Urinary bladder (tissue), 4 donors: ENCODE results near the gene NAT14. TPM values are rescaled to one million over a fixed set of nuclear protein-coding genes. Genes with fewer than 3 reads are reported as not detected.

ENCODE experiments used
- DNase-seq: peaks from one replicate; pipeline ENCODE4 v3.0.0-alpha.2; 2015; ENCODE audit errors: extremely low spot score
- H3K27ac ChIP-seq: one replicate; pipeline ENCODE4 v1.5.1; 2013; ENCODE audit warnings: low read depth, mild to moderate bottlenecking, moderate library complexity
- H3K36me3 ChIP-seq: one replicate; pipeline ENCODE4 v1.6.1; 2013; ENCODE audit warnings: mild to moderate bottlenecking, moderate library complexity; ENCODE audit not compliant: insufficient read depth
- H3K4me1 ChIP-seq: one replicate; pipeline ENCODE4 v1.6.1; 2013; ENCODE audit warnings: mild to moderate bottlenecking, moderate library complexity; ENCODE audit not compliant: insufficient read depth
- H3K4me3 ChIP-seq: one replicate; pipeline ENCODE4 v1.5.1; 2013; ENCODE audit warnings: low read depth, low read length
- WGBS: extraction: QIAGEN DNeasy Blood & Tissue Kit; methylation state at CpG from one replicate; pipeline ENCODE4 v1.1.7; 2013; 5-methylcytosine and 5-hydroxymethylcytosine counted together
- polyA plus RNA-seq: library from polyadenylated mRNA; stranded (reverse); fragments of 200-250 nt; gene quantifications from one replicate; pipeline ENCODE4 v1.2.3, GENCODE V29; 2013
- total RNA-seq: library from RNA; depleted of rRNA; stranded (reverse); fragments of >200 nt; gene quantifications from one replicate; pipeline ENCODE4 v1.2.3, GENCODE V29; 2014
- donor health status: healthy with polysubstance abuse.
- donor health status: healthy.

The NAT14 gene
- total and polyA plus RNA-seq, 2 donors = 7.1 to 27.0 TPM

DNA sequence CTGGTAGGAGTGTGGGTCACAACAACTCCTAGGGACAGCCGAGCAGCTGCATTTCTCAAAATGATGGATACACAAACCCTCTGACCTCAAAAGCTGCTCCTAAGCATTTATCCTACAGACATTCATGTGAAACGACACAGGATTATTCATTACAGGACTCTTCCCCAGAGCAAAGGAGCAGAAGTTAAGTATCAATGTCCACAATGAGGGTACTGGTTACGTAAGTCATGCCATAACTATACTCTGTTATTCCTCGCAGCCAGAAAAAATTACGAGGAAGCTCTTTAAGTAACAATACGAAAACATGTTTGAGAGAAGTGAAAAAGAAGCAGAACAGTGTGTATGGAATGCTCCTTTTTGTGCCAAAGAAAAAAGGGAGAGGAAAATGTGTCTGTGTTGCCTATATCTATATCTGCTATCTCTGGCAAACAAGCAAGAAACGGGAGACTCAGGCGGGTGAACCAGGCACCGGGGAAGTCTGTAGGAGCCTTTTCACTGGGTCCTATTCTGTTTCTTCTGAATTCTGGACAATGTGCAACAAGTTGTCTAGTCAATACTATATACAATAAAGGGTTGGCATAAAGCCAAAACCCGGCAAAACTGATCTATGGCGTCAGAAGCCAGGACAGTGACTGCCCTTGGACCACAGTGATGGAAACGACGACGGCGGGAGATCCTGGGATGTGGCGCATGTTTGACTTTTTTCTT, 24.9 kb upstream of the NAT14 start:
- H3K4me3 ChIP-seq = peak overlapping the region; percentile 17
- DNase-seq = no peak
- H3K27ac ChIP-seq = peak overlapping the region; percentile 30
- no peaks in the 10 kb centered on the region for H3K36me3 ChIP-seq
- peaks cover 2% of the 10 kb centered on the region for H3K4me1 ChIP-seq
- WGBS = 18% methylated on average over 16 of the region's 16 CpGs

DNA sequence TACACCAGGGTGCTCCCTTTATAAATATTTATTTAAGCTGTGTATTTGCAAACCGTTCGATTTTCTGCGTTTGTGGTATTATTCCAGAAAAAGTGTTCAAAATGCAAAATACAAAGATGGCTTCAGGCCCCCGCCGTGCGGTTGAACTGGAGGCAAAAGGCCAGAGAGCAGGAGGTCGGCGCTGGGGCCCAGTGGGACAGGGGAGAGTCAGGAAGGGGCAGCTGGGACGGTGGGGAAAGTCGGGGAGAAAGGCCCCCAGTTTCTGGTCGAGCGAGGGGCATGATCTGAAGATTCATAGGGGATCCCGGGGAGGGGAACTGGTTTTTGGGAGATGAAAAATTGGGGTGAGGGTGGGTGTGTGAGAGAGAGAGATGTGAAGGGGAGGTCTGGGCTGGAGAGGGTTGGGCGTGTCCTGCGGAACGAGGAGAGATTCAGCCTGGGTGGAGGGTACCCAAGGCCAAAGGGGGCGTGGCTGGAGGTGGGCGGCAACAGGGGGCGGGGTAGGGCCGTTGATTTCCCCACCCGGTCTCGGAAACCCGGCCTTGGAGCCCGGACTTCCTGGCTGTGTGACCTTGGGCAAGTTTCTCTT, 24.2 kb upstream of the NAT14 start:
- peaks cover 2% of the 10 kb centered on the region for H3K4me1 ChIP-seq
- H3K4me3 ChIP-seq = peak overlapping the region; percentile 80
- H3K27ac ChIP-seq = peak overlapping the region; percentile 78
- WGBS = 6% methylated on average over 23 of the region's 24 CpGs
- no peaks in the 10 kb centered on the region for H3K36me3 ChIP-seq
- no peak for DNase-seq

DNA sequence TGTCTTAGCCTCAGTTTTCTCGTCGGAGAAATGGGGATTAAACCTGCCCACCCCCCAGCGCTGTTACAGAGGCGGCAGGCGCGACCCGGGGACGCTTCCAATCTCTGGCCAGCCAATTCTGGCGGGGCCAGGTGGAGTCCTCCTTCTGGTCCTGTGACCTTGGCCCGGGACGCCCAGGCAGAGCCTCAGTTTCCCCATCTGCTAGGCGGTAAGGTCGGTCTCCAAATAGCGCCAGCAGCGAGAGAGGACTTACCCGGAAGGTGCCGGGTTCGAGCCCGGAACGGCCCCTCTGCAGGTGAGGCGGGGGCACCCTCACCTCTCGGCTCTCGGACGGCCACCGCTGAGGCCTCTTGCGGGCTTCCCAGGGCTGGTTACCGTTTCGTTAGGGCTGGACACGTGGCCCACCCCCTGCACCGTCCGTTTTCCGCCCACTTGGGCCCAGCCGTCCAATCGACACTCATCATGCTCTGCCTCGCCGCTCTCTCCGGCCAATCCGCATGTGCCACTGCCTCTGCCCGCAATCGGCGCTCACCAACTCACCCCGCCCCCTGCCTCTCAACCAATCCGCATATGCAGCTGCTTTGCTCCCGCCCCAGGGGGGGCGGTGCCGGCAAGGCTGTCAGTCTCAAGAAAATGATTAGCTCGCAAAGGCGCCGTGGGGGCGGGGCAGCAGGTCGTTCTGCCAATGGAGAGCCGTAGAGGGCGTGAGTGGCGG, 23.6 kb upstream of the NAT14 start, which contains the start of gene ISOC2:
Gene ISOC2 (minus strand): TSS at position 384 of the 715 bp plus-strand sequence. CDS start 5,156 bp downstream, outside the sequence.
- 1% methylated on average over 54 of the region's 54 CpGs for WGBS
- Histone ChIP-seq H3K27ac (peak within 1 kb of the TSS; percentile 78), H3K36me3 (no peaks in the 10 kb centered on the region), H3K4me3 (peak within 1 kb of the TSS; percentile 80), H3K4me1 (peaks cover 2% of the 10 kb centered on the region)
- DNase-seq = peak; percentile 99

DNA sequence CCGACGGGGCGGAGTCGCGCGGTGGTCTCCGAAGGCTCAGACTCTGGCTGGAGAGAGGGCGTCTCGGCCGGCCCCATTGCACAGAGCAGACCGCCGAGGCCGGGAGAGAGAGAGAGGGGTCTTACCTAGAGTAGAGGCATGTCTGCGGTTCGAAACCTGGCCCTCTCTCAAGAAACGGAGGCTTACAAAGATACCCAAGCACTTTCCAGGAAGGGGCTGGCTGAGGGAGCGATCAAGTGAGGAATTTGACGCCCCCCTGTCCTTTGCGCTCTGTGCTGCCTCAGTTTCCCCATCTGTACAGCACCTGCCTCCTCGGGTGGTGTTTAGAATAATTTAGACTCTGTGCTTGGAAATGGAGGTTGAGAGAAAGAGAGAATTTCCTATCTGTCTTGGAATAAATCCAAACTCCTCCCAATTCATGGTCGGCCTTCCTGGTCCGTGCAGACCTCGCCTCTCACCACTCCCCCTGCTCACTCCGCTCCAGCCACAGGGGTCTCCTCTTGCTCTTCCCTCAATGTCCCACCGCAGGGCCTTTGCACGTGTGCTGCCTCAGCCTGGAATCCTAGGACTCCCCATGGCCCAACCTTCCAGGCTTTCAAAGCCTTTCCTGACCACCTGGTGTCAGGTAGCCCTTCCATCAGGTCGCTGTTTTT, 22.9 kb upstream of the NAT14 start:
- Histone ChIP-seq H3K36me3 (no peaks in the 10 kb centered on the region), H3K4me1 (peaks cover 2% of the 10 kb centered on the region), H3K27ac (no peak overlapping the region), H3K4me3 (peak overlapping the region; percentile 52)
- no peak for DNase-seq
- 10% methylated on average over 27 of the region's 27 CpGs for WGBS

DNA sequence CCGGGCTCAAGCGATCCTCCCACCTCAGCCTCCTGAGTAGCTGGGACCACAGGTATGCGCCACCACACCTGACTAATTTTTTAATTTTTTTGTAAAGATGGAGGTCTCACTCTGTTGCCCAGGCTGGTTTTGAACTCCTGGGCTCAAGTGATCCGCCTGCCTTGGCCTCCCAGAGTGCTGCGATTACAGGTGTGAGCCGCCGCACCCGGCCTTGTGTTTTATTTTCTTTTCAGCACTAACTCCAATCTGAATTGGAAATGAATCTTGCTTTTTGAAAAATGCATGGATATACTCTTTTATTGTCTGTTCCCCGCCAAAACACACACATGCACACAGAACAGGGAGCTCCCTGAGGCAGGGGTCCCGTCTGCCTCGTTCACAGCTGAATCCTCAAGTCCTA, 22.3 kb upstream of the NAT14 start:
- H3K4me3 ChIP-seq = no peak overlapping the region
- no peaks in the 10 kb centered on the region for H3K36me3 ChIP-seq
- WGBS = 81% methylated on average over 11 of the region's 11 CpGs
- H3K27ac ChIP-seq = no peak overlapping the region
- peaks cover 2% of the 10 kb centered on the region for H3K4me1 ChIP-seq
- no peak for DNase-seq

DNA sequence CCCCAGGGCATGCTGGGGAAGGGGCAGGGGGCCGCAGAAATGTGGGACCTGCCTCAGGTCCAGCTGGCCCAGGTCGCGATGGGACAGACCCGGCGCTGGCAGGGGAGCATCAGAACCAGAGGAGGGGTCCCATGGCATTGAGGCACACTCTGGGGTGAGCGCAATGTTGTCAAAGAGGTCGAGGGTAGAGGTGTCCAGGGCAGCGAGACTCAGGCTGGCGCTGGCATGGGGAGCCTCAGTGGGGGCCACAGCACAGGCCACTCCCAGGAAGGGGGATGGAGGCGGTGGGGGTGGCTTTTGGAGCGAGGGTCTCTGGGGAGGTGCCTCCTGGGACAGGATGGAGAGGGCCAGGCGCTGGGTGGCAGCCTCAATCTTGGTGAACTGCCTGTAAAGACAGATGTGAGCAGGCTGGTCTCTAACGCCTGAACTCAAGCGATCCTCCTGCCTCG, 21.4 kb upstream of the NAT14 start:
- no peak for DNase-seq

DNA sequence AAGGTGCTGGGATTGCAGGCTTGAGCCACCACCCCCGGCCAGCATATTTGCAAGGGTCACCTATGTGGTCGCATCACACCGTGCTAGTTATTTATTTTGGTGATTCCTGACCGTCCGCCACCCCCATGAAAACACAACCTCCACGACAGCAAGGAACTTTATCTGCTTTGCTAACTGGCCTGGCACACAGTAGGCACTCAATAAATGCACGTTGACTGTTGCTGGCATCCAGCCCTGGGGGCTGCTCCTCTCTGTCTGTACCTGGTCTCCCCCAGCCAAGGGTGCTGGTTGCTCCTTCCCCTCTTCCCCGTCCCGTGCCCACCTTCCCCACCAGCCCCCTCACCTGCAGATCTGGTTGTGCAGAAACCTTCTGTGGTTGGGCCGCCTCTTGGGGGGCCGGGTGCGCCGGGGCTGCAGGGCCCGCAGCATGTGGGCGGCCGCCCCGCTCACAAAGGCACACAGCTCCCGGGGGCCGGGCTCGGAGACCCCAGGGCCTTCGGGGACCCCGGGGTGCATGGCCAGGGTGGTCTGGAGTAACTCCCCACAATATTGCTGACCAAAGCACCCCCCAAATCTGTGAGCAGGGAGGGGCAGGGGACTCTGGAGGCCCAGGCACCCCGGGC, 20.8 kb upstream of the NAT14 start:
- Histone ChIP-seq H3K4me3 (no peak overlapping the region), H3K27ac (no peak overlapping the region), H3K36me3 (no peaks in the 10 kb centered on the region), H3K4me1 (peaks cover 2% of the 10 kb centered on the region)
- 71% methylated on average over 23 of the region's 23 CpGs for WGBS
- DNase-seq = no peak

More for the DNA sequence above, 21.4 kb upstream of the NAT14 start:
- Histone ChIP-seq H3K4me1 (peaks cover 2% of the 10 kb centered on the region), H3K4me3 (no peak overlapping the region), H3K27ac (no peak overlapping the region), H3K36me3 (no peaks in the 10 kb centered on the region)
- 73% methylated on average over 15 of the region's 15 CpGs for WGBS

DNA sequence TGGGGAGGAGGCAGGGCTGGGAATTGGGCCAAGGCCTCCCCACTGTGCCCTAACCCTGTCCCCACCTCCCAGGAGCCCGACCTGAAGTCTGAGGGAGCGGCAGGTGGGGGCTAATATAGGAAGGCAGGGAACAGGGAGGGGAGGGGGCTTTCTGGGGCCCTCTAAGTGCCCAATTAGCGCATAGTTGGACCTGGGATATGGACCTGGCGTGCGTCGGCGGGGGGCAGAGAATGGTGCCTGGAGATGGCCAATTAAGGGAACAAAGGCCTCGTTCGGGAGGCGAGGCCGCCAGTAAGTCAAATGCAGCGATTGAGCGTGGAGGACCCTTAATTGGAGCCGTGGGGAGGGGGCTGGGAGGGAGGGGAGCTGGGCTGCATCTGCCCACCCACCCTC, 20.3 kb upstream of the NAT14 start, which contains the start of gene C19orf85:
Gene C19orf85 (minus strand): TSS at position 90 of the 393 bp plus-strand sequence. CDS start 197 bp downstream, outside the sequence.
- H3K4me3 ChIP-seq = no peak within 1 kb of the TSS
- 48% methylated on average over 14 of the region's 14 CpGs for WGBS
- H3K4me1 ChIP-seq = peaks cover 2% of the 10 kb centered on the region
- H3K36me3 ChIP-seq = no peaks in the 10 kb centered on the region
- no peak within 1 kb of the TSS for H3K27ac ChIP-seq
- no peak for DNase-seq

DNA sequence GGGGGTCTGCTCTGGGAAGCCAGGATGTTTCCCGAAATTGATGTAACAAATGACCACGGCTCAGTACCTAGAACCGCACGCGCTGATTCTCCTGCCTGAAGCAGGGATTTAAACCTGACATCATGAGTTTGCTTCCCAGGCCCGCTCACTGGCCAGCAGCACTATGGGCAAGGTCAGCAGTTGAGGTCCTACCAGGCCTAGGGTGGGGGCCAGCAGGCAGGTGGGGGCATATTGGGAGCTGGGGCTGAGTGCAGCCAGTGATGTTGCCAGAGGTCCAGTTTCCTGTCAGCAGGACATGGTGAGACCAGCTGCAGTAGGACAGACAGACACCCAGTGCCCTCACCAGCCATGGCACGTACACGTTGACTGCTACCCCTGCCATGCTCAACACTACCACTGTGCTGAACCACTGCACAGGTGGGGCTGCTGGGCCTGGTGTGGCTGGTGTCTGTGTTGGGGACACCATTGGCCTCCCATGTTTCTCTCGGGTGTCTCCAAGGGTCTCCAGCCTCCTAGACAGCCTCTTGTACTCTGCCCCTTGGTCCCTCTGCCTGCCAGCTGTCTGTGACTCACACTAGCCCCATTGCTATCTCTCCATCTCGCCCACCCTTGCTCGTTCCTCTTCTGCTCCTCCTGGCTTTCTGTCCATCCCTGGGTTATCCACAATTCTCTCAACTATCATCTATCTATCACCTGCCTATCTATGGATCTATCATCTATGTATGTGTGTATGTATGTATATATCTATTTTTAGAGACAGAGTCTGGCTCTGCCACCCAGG, 19.3 kb upstream of the NAT14 start:
- WGBS = 84% methylated on average over 11 of the region's 11 CpGs
- H3K36me3 ChIP-seq = no peaks in the 10 kb centered on the region
- DNase-seq = no peak

DNA sequence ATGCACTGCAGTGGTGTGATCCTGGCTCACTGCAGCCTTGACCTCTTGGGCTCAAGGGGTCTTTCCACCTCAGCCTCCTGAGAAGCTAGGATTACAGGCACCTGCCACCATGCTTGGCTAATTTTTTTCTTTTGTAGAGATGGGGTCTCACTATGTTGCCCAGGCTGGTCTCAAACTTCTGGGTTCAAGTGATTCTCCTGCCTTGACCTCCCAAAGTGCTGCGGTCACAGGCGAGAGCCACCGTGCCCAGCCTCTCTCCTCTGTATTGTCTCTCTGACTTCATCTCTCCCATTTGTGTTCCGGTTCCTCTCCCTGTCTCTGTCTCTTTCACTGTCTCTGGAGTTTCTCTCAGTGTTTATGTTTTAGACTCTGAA, 18.8 kb upstream of the NAT14 start:
- 76% methylated on average over 4 of the region's 4 CpGs for WGBS
- Histone ChIP-seq H3K27ac (no peak overlapping the region), H3K4me3 (no peak overlapping the region), H3K4me1 (no peaks in the 10 kb centered on the region), H3K36me3 (no peaks in the 10 kb centered on the region)
- no peak for DNase-seq

More for the DNA sequence above, 19.3 kb upstream of the NAT14 start:
- Histone ChIP-seq H3K27ac (no peak overlapping the region), H3K4me3 (no peak overlapping the region), H3K4me1 (peaks cover 2% of the 10 kb centered on the region)

DNA sequence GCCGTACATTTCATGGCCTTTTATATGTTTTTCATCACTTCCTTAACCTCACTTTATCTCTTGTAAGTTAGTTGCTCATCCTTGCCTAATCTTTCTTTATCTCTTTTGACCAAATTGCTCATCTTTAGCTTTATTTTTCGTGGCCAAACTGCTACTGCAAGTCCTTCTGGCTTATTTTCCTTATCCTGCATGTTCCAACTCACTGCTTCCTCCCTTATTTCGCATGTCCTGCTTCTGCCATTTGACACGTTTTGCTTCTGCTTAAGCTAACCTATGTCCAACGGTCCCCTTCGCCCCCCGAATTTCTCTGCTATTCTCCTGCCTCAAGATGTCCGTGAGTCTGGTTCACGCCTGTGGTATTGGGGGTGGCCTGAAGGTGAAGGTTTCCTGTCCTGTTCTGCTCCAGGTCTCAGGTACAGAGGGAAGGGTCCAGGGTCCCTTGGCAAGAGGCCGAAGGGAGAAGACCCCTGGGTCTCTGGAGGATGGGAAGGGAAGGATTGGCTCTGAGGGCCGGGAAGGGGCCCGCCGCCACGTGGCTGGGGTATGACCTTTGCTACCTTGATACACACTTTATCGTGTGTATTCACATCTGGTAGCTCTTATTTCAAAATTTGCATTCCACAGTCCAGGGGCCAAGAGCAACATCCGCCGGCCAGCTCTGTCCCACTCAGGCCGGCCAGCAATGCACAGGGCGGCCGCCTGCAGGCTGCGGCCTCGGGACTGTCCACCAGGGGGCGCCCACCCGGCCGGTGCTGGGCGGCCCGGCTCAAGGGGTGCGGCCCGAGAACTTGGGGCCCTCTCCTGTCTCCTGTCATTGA, 17.5 kb upstream of the NAT14 start:
- Histone ChIP-seq H3K4me1 (no peaks in the 10 kb centered on the region), H3K4me3 (no peak overlapping the region), H3K27ac (no peak overlapping the region), H3K36me3 (no peaks in the 10 kb centered on the region)
- 30% methylated on average over 29 of the region's 29 CpGs for WGBS
- DNase-seq = no peak

DNA sequence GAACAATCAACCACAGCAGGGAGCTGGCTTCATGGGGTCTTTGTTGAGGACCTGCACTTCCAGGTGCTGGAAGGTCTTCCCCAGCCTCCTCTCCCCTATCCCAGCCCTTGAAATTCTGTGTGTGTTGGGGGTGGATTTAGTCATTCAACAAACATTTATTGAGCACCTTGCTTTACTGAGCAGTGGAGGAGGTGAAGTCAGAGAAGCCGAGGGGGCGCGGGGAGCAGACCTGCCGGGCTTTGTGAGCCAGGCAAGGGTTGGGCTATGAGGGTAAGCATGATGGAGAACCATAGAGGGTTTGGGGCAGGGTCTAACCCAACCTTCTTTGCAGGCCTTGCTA, 17.0 kb upstream of the NAT14 start:
- Histone ChIP-seq H3K4me1 (no peaks in the 10 kb centered on the region), H3K4me3 (no peak overlapping the region), H3K27ac (no peak overlapping the region), H3K36me3 (no peaks in the 10 kb centered on the region)
- DNase-seq = no peak
- WGBS = 25% methylated on average over 4 of the region's 4 CpGs
